Measurements from ENCODE around the gene RBAK. TPM values are rescaled to one million over a fixed set of nuclear protein-coding genes. Genes with fewer than 3 reads are reported as not detected.

The RBAK gene
- total RNA-seq, 1 experiment from 2014 or later = 18.5 TPM

- Histone ChIP-seq H3K9ac (ENCODE audit: extremely low read depth, insufficient read length, low read length) (no peak overlapping the region), H3K56ac (ENCODE audit: insufficient read length, low read depth, low read length) (no peak overlapping the region), H3K23ac (ENCODE audit: insufficient read length, low read depth, low read length) (no peak overlapping the region), H4K91ac (ENCODE audit: insufficient read length, low read depth, low read length) (no peak overlapping the region), H4K5ac (ENCODE audit: insufficient read length, low read depth, low read length) (no peak overlapping the region), H2BK5ac (ENCODE audit: insufficient read length, low read length) (no peak overlapping the region), H4K20me1 (ENCODE audit: control insufficient read depth, insufficient read depth, insufficient read length) (no peaks in the 10 kb centered on the region), H2BK12ac (ENCODE audit: insufficient read length, low read depth, low read length) (no peak overlapping the region), H3K18ac (ENCODE audit: insufficient read length, low read depth, low read length) (no peak overlapping the region), H2AFZ (ENCODE audit: low read length) (no peak overlapping the region), H3K4ac (ENCODE audit: low read depth, low read length) (no peak overlapping the region), H3K79me1 (ENCODE audit: insufficient read depth, low read depth, low read length, poor library complexity, severe bottlenecking) (no peaks in the 10 kb centered on the region), H2BK120ac (ENCODE audit: low read depth, low read length, poor library complexity, severe bottlenecking) (no peak overlapping the region), H3K79me2 (ENCODE audit: insufficient read depth, low read length) (no peaks in the 10 kb centered on the region), H3K23me2 (ENCODE audit: insufficient read length, low read depth, low read length, poor library complexity, severe bottlenecking) (no peaks in the 10 kb centered on the region), H3K27me3 (ENCODE audit: insufficient read depth, low read length) (no peaks in the 10 kb centered on the region; the same call in 1 of the 2 replicates), H3K4me2 (ENCODE audit: insufficient read depth, insufficient read length, low read length) (no peak overlapping the region), H4K8ac (replicated peaks; ENCODE audit: insufficient read length, low read depth, low read length) (no peak overlapping the region), H3K9me3 (ENCODE audit: control insufficient read depth, low read depth, low read length) (peaks cover 82% of the 10 kb centered on the region), H3K27ac (ENCODE audit: insufficient read length, low read depth, low read length) (no peak overlapping the region), H2BK20ac (ENCODE audit: low read depth, low read length, poor library complexity, severe bottlenecking) (no peak overlapping the region), H3T11ph (ENCODE audit: low read length) (no peak overlapping the region), H2BK15ac (ENCODE audit: low read depth, low read length) (no peak overlapping the region), H3K4me1 (ENCODE audit: insufficient read depth, low read length) (no peaks in the 10 kb centered on the region), H3K14ac (ENCODE audit: insufficient read depth, low read length) (no peak overlapping the region), H2AK5ac (ENCODE audit: insufficient read length, low read length) (no peak overlapping the region)
- Mint-ChIP-seq H3K36me3 (ENCODE audit: insufficient read depth in 1 of 3, low read depth in 3 of 3) (peaks cover 88 to 98% (median 97%) of the 10 kb centered on the region in 3 experiments), H3K4me1 (no peaks in the 10 kb centered on the region), H3K4me3 (no peak overlapping the region), H3K27ac (no peak overlapping the region), H3K27me3 (ENCODE audit: low read depth) (peaks cover 13% of the 10 kb centered on the region), H3K9me3 (peaks cover 98 to 99% of the 10 kb centered on the region in 2 experiments)
- WGBS (ENCODE audit: extremely low coverage, insufficient read length, low lambda C conversion rate) = no CpG with 5 or more reads among the region's 5 CpGs
- DNase-seq = no peak
- TF ChIP-seq, protein P1, sequence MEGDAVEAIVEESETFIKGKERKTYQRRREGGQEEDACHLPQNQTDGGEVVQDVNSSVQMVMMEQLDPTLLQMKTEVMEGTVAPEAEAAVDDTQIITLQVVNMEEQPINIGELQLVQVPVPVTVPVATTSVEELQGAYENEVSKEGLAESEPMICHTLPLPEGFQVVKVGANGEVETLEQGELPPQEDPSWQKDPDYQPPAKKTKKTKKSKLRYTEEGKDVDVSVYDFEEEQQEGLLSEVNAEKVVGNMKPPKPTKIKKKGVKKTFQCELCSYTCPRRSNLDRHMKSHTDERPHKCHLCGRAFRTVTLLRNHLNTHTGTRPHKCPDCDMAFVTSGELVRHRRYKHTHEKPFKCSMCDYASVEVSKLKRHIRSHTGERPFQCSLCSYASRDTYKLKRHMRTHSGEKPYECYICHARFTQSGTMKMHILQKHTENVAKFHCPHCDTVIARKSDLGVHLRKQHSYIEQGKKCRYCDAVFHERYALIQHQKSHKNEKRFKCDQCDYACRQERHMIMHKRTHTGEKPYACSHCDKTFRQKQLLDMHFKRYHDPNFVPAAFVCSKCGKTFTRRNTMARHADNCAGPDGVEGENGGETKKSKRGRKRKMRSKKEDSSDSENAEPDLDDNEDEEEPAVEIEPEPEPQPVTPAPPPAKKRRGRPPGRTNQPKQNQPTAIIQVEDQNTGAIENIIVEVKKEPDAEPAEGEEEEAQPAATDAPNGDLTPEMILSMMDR (conservative IDR thresholded peaks at IDR 0.05) = no peak
These were observed 19.4 kb downstream of the RBAK start for GRCh38 chr7:5065107-5065407.

Measured in H9 (cell line).